HG03432 (cell line): ENCODE measurements around the gene ALDH1A3.

Experiments used
- ATAC-seq: cut with Tn5 transposase; IDR thresholded peaks from one replicate; pipeline ENCODE4 v1.9.1; 2021; ENCODE audit warnings: mild to moderate bottlenecking, moderate library complexity; ENCODE audit not compliant: unreplicated experiment

Gene ALDH1A3

GRCh38 chr15:100900795-100901169 lies 21.2 kb downstream of the ALDH1A3 start:
- ATAC-seq = no peak

GRCh38 chr15:100901296-100901695 lies 21.7 kb downstream of the ALDH1A3 start:
- no peak for ATAC-seq

GRCh38 chr15:100901702-100902435 lies 22.2 kb downstream of the ALDH1A3 start:
- ATAC-seq = no peak

- ATAC-seq = no peak
Observed at GRCh38 chr15:100902436-100903167, 23.0 kb downstream of the ALDH1A3 start.

- no peak for ATAC-seq
Observed at GRCh38 chr15:100903168-100903554, 23.5 kb downstream of the ALDH1A3 start.

- no peak for ATAC-seq
Observed at GRCh38 chr15:100905850-100906249, 26.2 kb downstream of the ALDH1A3 start.

- no peak for ATAC-seq
Observed at GRCh38 chr15:100908466-100908865, 28.8 kb downstream of the ALDH1A3 start.

GRCh38 chr15:100909565-100909964 lies 29.9 kb downstream of the ALDH1A3 start:
- no peak for ATAC-seq

- no peak for ATAC-seq
Observed at GRCh38 chr15:100909989-100910955, 30.6 kb downstream of the ALDH1A3 start.

GRCh38 chr15:100911086-100911485 lies 31.5 kb downstream of the ALDH1A3 start:
- no peak for ATAC-seq

- ATAC-seq = no peak
Observed at GRCh38 chr15:100913961-100914360, 34.3 kb downstream of the ALDH1A3 start.

GRCh38 chr15:100914876-100915275 lies 35.2 kb downstream of the ALDH1A3 start:
- ATAC-seq = no peak

- ATAC-seq = peak; percentile 69
Observed at GRCh38 chr15:100918034-100918689, 38.5 kb downstream of the ALDH1A3 start.

- ATAC-seq = peak; percentile 30
Observed at GRCh38 chr15:100918690-100919480, 39.3 kb downstream of the ALDH1A3 start, which contains the start of gene LRRK1. LRRK1 (plus strand) TSS chr15:100919357; CDS start chr15:100924633, 5,276 bp downstream.

GRCh38 chr15:100919481-100920405 lies 40.1 kb downstream of the ALDH1A3 start:
- peak; percentile 6 for ATAC-seq

- peak; percentile 19 for ATAC-seq
Observed at GRCh38 chr15:100920516-100921135, 41.0 kb downstream of the ALDH1A3 start.

GRCh38 chr15:100922192-100923040 lies 42.8 kb downstream of the ALDH1A3 start:
- ATAC-seq = no peak
